ENCODE measurements around the gene UBE2E3.

UBE2E3 gene

DNA sequence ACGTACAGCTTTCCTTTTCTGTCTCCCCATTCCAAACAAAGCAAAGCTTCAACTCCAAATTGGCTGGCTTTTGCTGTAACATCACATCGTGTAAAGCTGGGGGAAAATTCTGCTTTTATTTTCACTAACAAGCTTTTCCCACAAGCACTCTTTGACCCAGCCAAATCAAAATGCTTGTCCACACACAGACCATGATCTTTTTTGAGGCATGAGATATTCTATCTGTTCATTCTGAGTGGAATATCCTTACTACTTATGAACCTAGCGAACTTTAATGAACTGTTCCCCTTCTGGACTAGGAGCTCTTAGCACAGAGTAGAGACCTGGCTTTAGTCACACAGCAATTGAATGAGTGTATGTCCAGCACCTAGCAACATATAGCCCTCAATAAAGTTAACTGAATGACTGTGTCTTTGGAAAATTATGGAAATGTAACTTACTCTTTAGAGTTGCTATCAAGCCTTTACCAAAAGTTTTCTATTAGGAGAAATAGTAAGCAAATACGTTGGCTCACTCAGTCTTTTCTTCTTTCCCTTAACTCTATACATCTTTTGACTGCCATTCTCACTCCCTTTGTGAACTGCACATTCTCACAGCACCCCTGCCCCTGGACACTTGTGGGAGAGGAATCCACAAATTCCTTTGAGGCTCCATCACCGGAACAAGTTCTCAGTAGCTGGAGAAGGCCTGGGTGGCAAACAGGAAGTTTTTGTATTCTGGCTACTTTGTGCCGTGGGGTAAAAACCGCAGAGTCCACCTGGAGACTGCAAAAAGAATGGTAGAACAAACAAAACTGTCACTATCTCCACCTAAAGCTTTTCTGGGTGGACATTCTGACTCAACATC, 1.3 kb upstream of the UBE2E3 start:
- no peak for DNase-seq (ENCODE audit: low read depth in 1 of 2, low spot score in 1 of 2)

DNA sequence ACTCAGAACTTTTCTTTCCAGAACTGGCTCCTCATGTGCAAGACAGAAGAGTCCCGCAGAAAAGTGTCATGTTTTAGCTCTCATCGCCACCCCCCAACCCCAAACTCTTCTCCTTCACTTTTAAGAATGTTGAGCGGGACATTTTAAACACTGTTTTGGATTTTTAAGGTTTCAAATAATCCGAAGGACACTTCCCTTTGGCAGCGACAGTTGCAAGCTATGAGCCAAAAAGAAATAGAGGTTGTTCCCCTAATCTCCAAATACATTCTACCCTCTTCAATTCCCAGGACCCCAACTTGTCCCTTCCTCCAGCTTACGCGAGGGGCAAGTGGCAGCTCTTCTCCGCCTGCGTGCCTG, 678 bp upstream of the UBE2E3 start:
- no peak for DNase-seq (ENCODE audit: low read depth in 1 of 2, low spot score in 1 of 2)

DNA sequence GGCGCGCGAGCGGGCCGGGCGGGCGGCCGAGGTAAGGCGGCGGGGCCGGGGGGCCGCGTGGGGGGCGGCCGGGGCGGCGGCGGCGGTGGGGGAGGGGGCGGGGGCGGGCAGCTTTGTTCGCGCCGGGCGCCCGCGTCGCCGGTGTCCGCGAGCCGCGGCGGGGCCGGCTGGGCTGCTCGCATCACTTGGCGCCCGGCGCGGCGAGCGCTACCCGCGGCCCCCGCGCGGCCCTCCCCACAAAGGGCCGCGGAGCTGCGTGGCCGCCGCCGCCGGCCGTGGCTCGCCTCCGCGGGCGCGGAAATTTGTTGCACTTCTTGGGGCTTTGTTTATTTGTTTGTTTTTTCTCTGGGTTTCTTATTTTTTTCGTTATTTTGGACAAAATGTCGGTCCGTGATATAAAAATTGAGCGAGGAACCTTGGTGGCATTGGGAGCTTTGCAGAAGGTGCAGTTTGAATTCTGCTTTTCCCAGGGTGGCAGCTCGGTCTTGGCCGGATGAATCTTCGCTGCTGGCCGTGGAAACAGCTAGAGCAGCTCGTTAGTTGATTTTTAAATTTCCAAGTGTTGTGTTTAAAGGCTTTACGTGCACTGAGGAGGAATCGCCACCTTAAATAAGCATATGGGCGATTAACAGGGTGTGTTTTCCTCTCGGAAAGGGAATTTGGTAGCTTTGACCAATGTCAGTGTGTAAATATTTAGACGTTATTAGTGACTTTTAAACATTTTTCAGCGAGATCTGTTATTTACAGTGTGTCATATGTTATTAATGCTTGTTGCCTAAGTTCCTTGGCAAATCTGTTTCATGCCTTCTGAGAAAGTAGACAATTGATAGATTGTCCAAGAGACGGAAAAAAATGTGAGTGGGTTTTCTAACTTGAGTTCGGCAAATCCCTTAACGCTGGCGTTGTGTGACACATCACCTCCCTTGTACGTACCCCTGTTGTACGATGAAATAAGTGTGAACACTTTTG, 822 bp downstream of the UBE2E3 start:
- no peak for DNase-seq (ENCODE audit: low read depth in 1 of 2, low spot score in 1 of 2)

DNA sequence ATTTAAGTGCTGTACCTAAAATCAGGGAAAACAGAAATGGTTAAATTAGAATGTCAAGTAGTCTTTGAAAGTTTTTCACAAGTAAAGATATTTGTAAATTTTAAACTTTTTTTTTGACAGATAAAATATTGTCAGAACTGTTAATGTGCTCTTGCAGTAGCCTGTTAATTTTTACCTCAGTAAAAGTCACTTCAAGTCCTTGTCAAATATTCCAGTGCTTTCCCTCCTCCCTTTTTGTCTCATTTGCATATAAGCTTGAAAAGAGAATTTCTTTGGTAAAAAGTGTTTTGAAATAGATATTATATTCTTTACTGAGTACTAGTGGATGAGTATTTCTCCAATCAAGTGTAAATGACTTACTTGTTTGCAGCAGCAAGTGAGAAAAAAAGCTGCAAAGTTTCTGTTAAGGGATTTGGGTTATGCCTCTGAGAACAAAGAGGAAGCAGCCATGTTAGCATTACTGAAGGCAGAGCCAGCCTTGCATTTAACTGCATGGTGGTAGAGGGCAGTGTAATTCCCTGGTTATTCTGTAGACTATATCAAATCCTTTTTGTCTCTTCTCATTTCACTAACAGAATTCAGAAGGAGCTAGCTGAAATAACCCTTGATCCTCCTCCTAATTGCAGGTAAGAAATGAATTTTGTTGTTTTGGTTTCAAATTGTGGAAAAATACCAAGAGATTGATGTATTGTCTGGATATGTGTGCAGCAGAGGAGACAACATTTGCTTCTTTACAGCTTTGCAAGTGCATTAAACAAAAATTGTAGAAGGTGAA, 3.2 kb downstream of the UBE2E3 start:
- no peak for DNase-seq (ENCODE audit: low read depth in 1 of 2, low spot score in 1 of 2)

DNA sequence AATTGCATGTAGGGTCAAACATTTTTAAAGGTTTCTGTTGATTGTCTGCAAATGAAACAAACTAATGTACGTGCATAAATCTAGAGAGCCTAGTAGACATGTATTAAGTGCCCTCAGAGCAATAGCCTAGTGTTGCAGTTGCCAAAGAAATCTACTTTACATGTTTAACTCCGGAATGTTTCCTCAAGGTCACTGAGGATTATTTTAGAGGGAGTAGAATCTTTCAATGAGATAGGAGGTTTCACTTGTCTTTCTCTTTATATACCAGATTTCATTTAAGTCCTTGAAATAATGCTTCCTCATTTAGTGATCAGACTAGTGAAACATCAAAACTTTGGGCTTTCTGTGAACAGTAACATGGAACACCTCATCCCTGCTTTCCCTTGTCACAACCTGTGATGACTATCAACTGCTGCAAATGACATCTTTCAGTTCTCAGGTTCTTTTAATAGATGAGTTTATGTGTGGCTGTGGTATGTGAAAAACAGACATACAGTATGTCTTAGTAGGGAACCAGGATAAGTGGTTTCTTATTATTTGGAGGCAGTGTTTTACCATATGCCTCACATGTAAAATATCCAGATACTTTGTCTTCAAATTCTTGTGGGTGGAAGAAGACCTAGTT, 5.5 kb downstream of the UBE2E3 start:
- no peak for DNase-seq (ENCODE audit: low read depth in 1 of 2, low spot score in 1 of 2)

DNA sequence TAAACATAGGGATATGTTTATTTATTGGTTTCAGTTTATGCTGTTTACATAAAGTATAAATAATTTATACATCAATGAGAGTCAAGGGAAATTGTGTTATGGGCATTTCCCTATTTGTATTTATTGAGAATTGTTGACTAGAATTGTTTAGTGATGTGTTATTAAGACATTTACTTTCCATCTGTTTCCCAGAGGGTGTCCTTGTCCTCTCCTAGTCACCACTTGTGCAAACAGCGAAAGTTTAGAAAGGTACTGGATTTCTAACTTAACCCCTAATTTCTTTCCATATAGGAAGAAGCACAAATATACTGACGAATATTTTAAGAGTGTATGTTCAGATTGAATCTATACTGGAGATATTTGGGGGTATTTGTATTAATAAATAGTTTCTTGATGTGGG, 6.7 kb downstream of the UBE2E3 start:
- DNase-seq (ENCODE audit: low read depth in 1 of 2, low spot score in 1 of 2): no peak

DNA sequence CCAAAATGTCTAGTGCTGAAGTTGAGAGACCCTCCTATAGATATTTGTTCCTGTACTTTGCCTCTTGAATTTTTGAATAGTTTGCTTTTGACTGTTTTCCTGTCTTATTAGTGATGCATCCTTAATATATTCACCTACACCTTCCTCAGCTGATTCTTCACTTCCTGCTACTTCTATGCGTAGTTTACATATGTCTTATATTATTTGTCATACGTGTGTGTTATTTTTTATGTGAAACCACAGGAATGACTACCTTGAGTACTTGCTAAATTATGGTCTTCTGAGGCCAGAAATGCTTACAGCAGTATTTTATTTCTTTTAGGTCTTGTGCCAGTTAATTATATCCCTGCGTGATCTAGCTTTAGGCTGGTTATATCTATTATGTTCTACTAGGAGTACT, 9.9 kb downstream of the UBE2E3 start:
- DNase-seq (ENCODE audit: low read depth in 1 of 2, low spot score in 1 of 2): no peak

DNA sequence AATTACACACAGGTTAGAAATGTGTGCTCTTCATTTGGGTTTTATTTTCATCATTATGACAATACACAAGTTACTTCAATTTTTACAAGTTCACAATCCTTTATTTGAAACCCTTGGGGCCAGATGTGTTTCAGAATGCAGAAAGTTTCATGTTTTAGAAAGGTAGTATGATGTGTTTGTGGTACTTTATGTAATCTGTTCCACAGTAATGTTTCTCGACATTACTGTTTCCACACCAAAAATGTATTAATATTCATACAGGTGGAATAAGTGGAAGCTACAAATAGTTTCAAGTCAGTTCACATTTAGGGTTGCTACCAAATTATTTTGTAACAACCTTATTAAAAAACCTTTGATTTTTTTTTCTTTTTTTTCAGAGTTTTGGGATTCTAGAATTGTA, 10.4 kb downstream of the UBE2E3 start:
- no peak for DNase-seq (ENCODE audit: low read depth in 1 of 2, low spot score in 1 of 2)

DNA sequence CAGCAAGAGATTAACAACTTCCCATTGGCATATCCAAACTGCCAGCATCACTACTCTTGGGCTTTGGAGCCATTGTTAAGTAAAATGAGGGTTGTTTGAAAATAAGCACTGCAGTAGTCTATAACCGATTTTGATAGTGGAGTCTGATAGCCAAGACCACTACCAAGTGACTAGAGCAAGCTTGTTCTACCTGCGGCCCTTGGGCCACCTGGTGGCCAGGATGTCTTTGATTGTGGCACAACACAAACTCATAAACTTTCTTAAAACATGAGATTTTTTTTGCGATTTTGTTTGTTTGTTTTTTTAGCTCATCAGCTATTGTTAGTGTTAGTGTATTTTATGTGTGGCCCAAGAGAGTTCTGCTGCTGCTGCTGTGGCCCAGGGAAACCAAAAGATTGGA, 11.0 kb downstream of the UBE2E3 start:
- no peak for DNase-seq (ENCODE audit: low read depth in 1 of 2, low spot score in 1 of 2)

DNA sequence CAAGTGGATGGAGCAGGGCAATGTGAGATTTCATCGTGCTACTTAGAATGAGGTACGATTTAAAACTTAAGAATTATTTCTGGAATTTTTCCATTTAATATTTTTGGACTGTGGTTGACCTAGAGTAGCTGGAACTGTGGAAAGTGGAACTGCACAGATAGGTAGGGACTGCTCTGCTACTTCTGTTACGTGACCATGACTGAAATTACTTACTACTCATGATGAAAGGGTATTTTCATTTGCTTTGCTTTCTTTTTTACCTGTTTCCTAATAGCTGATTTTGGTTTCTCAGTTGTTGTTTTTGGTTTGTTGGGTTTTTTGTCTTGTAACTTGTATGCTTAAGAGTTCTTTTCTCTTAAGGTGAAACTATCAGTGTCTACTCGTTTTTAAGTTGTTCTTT, 11.4 kb downstream of the UBE2E3 start:
- DNase-seq (ENCODE audit: low read depth in 1 of 2, low spot score in 1 of 2): no peak

DNA sequence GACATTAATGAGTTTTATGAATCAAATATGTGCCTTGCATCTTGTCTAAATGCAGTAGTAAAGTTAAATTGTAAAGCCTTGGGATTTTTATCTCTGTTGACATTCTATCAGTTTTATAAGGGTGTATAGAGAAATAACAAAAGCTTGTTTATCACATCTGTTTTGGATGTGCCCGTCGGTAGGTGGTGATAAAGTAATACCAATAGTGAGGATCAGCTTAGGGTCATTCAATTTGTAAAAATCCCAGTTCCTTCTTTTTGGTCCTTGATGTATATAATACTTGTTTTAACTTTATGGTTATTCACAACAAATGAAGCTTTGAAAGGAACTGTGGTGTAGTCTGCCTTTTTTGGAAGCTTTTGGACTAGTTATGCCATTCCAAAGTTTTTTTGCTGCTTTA, 12.6 kb downstream of the UBE2E3 start:
- no peak for DNase-seq (ENCODE audit: low read depth in 1 of 2, low spot score in 1 of 2)

DNA sequence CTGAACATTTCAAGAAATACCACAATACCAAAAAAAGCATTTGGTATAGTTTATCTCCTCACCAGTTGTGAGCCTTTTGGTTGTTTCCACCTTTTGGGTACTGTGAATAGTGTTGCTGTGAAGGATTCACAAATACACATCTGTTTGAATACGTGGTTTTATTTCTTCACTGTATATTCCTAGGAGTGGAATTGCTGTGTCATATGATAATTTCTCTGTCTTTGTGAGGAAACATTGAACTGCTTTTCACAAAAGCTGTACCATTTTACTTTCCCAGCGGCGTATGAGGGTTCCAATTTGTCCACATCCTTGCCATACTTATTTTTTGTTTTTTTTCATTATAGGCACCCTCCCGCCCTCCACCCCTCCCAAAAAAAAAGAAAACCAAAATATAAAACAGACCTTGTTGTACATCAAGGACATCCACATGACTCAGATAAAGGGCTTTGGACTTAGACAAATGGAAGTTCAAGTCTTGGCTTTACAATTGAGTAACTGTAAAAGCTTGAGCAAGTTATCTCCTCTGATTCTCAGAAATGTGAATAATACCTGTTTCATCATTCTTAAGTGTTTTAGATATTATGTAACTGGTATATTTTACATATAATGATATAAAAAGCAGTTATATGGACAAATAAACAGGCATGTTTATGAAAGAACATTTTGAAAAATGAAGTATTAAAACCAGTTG, 19.0 kb downstream of the UBE2E3 start:
- DNase-seq (ENCODE audit: low read depth in 1 of 2, low spot score in 1 of 2): no peak

DNA sequence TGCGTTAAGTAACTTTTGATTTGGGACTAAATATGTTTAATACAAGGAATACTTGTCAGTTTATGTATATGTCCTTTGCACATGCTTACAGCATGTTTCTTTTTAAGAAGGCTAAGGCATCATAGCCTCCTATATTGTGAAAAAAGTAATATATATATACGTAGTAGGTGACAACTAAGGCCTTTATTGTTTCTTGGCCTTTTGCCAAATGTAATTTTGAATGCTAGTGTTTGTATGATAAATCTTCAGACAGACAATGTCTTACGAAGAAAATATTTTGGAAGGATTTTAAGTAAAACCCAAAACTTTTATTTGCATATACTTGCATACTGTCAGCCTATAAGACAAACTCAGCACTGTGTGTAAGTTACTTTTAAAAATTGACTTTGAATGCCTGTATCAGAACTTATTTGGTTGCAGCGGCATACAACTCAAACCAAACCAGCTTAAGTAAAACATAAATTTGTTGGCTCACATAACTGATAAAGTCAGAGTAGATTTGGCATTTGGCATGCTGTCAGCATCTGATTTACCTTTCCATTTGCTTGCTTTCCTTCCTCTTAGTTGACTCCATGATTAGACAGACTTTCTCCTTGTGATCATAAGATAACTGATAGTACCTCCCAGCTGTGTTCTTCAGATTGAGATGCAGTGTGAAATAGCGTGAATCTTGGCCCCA, 24.4 kb downstream of the UBE2E3 start:
- DNase-seq (ENCODE audit: low read depth in 1 of 2, low spot score in 1 of 2): no peak

DNA sequence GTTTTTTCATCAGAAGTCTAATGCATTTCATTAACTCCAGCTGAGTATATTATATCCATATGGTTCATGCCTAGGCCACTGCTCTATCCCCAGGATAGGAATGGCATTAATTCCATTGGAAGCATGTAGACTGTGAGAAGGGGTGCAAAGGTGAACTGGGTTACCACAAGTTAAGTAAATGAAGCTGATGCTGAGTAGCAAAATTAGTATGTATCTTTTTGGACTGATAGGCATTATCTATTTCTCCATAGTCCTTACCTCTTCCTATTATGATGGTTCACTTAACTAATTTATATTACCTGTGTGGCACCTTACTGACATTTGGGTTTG, 24.9 kb downstream of the UBE2E3 start:
- no peak for DNase-seq (ENCODE audit: low read depth in 1 of 2, low spot score in 1 of 2)

DNA sequence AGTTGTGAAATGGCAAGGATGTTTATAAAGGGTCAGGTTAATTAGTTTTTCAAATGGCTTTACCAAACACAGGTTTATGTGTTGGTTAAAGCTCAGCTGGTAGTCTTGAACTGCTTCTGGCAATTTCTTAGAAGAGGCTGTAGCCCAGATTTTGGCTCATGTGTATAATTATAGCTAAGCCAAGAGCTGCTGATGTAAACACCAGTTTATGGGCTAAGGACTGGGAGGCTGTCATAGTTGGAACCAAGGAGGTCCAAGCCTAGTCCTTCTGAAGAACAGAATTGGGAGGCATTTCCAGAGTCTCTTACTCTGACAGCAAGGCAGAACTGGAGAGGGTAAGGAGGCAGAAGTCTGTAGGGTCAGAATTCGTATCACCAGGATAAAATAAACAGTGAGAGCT, 25.4 kb downstream of the UBE2E3 start:
- DNase-seq (ENCODE audit: low read depth in 1 of 2, low spot score in 1 of 2): no peak

DNA sequence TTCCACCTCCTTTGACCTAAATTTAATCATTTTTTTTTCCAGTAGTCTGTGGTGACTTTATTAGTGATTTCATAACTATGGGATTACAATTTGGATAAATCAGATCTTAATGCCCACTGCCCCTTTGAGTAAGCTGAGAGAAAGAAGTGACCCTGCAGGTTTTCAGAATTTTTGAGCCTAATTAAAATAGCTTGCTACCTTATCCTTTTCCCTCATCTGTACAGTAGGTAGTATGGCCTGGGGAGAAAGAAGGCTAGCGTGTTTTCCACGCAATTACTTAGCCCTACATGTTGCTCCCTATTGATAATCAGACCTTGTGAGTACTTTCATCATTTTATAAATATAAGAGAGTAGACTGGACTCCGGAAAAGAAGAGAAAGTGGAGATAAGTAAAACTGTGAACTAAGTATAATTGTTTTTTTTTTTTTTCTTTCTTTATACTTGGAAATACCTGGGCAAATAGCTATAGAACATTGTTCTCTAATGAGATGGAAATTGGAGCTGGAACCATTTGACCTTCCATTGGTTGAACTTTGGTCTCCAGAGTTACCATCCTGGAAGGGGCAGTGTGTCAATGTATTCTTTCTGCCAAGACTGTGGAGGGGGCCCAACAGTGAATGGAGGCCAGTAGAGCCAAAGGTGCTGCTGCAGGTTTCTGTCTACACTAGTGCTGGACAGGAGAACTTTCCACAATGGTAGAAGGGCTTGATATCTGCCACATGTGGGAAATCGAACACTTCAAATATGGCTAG, 26.9 kb downstream of the UBE2E3 start:
- DNase-seq (ENCODE audit: low read depth in 1 of 2, low spot score in 1 of 2): no peak

DNA sequence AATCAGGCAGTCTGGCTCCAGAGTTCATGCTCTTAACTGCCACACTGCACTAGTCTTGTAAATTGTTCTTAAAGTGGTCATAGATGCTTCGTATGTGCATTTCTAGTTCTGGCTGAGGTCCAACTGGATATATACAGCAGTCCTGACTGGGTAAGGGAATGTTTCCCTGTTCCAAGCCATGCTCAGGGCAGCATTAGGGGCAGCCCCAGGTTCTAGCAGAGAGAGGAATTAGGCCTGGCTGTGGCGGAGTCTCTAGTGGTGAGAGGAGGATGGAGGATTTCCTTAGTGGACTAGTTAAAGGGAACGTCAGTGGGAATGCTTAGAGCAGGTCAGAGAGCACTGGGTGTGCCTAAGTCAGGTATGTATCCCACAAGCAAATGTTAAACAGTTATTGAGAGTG, 28.0 kb downstream of the UBE2E3 start:
- no peak for DNase-seq (ENCODE audit: low read depth in 1 of 2, low spot score in 1 of 2)

DNA sequence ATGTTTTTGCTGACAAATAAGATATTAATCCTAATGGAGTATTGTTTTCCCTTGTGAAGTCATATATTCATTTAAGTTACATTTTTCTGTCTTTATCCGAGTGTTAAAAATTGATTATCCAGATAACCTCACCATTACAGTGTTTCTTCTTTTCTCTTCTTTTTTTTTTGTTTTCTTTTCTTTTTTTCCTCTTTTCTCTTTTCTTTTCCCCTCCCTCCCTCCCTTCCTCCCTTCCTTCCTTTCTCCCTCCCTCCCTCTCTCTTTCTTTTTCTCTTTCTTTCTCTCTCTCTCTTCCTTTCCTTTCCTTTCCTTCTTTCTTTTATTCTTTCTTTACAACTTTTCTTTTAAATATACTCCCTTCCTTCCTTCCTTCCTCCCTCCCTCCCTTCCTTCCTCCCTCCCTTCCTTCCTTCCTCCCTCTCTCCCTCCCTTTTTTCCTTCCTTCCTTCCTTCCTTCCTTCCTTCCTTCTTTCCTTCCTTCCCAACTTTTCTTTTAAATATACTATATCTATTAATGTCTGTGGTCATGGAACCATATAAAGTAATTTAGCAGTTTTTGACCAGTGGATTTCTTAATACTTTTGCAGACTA, 40.9 kb downstream of the UBE2E3 start:
- no peak for DNase-seq (ENCODE audit: low read depth in 1 of 2, low spot score in 1 of 2)

DNA sequence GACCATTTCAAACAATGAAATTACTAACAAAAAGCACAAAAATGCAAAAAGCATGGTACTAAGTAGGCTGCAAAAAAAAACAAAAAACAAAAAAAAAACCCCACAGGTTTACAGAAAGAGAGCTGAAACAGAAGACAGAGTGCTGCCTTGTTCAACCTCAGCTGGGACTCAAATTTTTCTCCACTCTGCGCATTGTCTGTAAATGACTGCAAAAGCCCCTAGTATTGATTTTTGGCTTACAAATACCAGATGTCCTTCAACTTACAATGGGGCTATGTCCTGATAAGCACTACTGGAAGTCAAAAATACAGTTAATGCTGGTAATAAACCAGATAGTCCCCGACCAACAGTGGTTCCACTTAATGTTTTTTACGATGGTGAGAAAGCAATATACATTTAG, 42.2 kb downstream of the UBE2E3 start:
- no peak for DNase-seq (ENCODE audit: low read depth in 1 of 2, low spot score in 1 of 2)

Data from stimulated activated CD4-positive, alpha-beta T cell treated with anti-CD3 and anti-CD28 coated beads, Interleukin-15, amount 100 ng/mL, for 1 hour (primary cell).